ENCODE data around the gene PLB1. TPM values are rescaled to one million over a fixed set of nuclear protein-coding genes. Genes with fewer than 3 reads are reported as not detected.

Gene PLB1
- total RNA-seq, 4 donors from 2014 or later = 6.3 to 15.4 (median 10.9) TPM

- no peak for DNase-seq (ENCODE audit: low spot score)
- ATAC-seq (ENCODE audit: low FRiP score) = no peak
- no peak for TF ChIP-seq CTCF (IDR thresholded peaks at IDR 0.05)
Measured at GRCh38 chr2:28454016-28454930, 41.6 kb upstream of the PLB1 start.

GRCh38 chr2:28457237-28457636 lies 38.6 kb upstream of the PLB1 start:
- no peak for ATAC-seq (ENCODE audit: low FRiP score)
- no peak for DNase-seq (ENCODE audit: low spot score)
- TF ChIP-seq CTCF (IDR thresholded peaks at IDR 0.05) = no peak

- DNase-seq (ENCODE audit: low spot score) (no peak), ATAC-seq (ENCODE audit: low FRiP score) (no peak)
- no peak for TF ChIP-seq CTCF (IDR thresholded peaks at IDR 0.05)
Measured at GRCh38 chr2:28461056-28461455, 34.8 kb upstream of the PLB1 start.

GRCh38 chr2:28462122-28462521 lies 33.7 kb upstream of the PLB1 start:
- ATAC-seq (ENCODE audit: low FRiP score) (no peak), DNase-seq (ENCODE audit: low spot score) (no peak)
- no peak for TF ChIP-seq CTCF (IDR thresholded peaks at IDR 0.05)

GRCh38 chr2:28463211-28463816 lies 32.5 kb upstream of the PLB1 start:
- DNase-seq (ENCODE audit: low spot score) (no peak), ATAC-seq (ENCODE audit: low FRiP score) (no peak)
- no peak for TF ChIP-seq CTCF (IDR thresholded peaks at IDR 0.05)

GRCh38 chr2:28463893-28464292 lies 32.0 kb upstream of the PLB1 start:
- ATAC-seq (ENCODE audit: low FRiP score) = no peak
- no peak for TF ChIP-seq CTCF (IDR thresholded peaks at IDR 0.05)
- no peak for DNase-seq (ENCODE audit: low spot score)

Data from omental fat pad (tissue), 4 donors.